HepG2 (cell line): ENCODE results near the gene TMEM132D. TPM values are rescaled to one million over a fixed set of nuclear protein-coding genes. Genes with fewer than 3 reads are reported as not detected.

Experiments used
- ATAC-seq: fragments of 200-7000 bp; cut with Tn5 transposase; 3 replicates; pipeline ENCODE4 v1.9.1; 2020; ENCODE audit warnings: mild to moderate bottlenecking, moderate library complexity
- BruUV-seq: library from RNA; stranded (reverse); fragments of 400-500 nt; replicated peaks from 2 replicates; lab custom pipeline; 2021; lab: Mats Ljungman, UMichigan
- CTCF ChIA-PET: fragments of 300-600 bp; formaldehyde crosslinking; extraction: SDS; loops from one replicate; lab custom pipeline; 2021; ENCODE audit warnings: low total read pairs, inconsistent platforms, low intra/inter-chr PET ratio; lab: Yijun Ruan, JAX
- POLR2A ChIA-PET: fragments of 350-600 bp; sonication (Branson Sonifier 250); formaldehyde crosslinking; loops from one replicate; lab custom pipeline; 2020; ENCODE audit warnings: antibody characterized with exemption, inconsistent platforms; lab: Yijun Ruan, JAX
- DNase-seq: peaks from one replicate; pipeline ENCODE4 v3.0.0-alpha.2; 2015; ENCODE audit warnings: low spot score
- FAIRE-seq: peaks from 3 replicates; lab custom pipeline; 2011; peaks lifted over from hg19 to GRCh38; lab: Jason Lieb, UNC
- H2AFZ ChIP-seq: one replicate; pipeline ENCODE4 v1.6.1; 2011; ENCODE audit warnings: low read length, inconsistent platforms
- H3K27ac ChIP-seq: fragments of 300-600 bp; 3 replicates; pipeline ENCODE4 v1.8.0; 2011; ENCODE audit warnings: mixed run types, mild to moderate bottlenecking, mixed read lengths, low read length, inconsistent platforms; ENCODE audit not compliant: insufficient read depth; ENCODE audit errors: extremely low read length
- H3K27me3 ChIP-seq, 2 experiments: fragments of 200-600 bp in 1 of 2; 2 replicates in 1 of 2; 3 replicates in 1 of 2; pipeline versions ENCODE4 v1.6.0 to v1.8.0; 2011; ENCODE audit warnings: low read length in 2 of 2, mild to moderate bottlenecking in 2 of 2, moderate library complexity in 2 of 2, inconsistent platforms in 1 of 2; ENCODE audit not compliant: insufficient read depth in 2 of 2, control insufficient read depth in 1 of 2
- H3K36me3 ChIP-seq, 2 experiments: fragments of 200-600 bp in 1 of 2; replicated peaks in 1 of 2; 2 replicates in 1 of 2; 3 replicates in 1 of 2; pipeline versions ENCODE4 v1.5.1 to v1.8.0; 2011; ENCODE audit warnings: low read length in 2 of 2, inconsistent platforms in 1 of 2; ENCODE audit not compliant: insufficient read depth in 2 of 2, control insufficient read depth in 1 of 2
- H3K4me1 ChIP-seq: 2 replicates; pipeline ENCODE4 v1.5.1; 2012; ENCODE audit warnings: low read length, inconsistent platforms; ENCODE audit not compliant: insufficient read depth
- H3K4me2 ChIP-seq: 2 replicates; pipeline ENCODE4 v1.6.0; 2011; ENCODE audit warnings: low read depth, low read length, inconsistent platforms
- H3K4me3 ChIP-seq, 3 experiments: fragments of 200-600 bp in 1 of 3; sonication (generic), shearing (Covaris generic) in 1 of 3; replicated peaks in 1 of 3; 2 replicates each; pipeline ENCODE4 v1.5.1; 2011 to 2016; ENCODE audit warnings: low read length in 3 of 3, inconsistent platforms in 2 of 3, low read depth in 2 of 3, mild to moderate bottlenecking in 2 of 3, control low read depth in 1 of 3, mixed read lengths in 1 of 3; ENCODE audit not compliant: insufficient read depth in 1 of 3
- H3K79me2 ChIP-seq: one replicate; pipeline ENCODE4 v1.6.1; 2011; ENCODE audit warnings: low read length, inconsistent platforms; ENCODE audit not compliant: insufficient read depth
- H3K9ac ChIP-seq: 2 replicates; pipeline ENCODE4 v1.6.0; 2011; ENCODE audit warnings: mild to moderate bottlenecking, low read depth, low read length, inconsistent platforms; ENCODE audit not compliant: insufficient read depth
- H3K9me3 ChIP-seq: 2 replicates; pipeline ENCODE4 v1.5.1; 2012; ENCODE audit warnings: mild to moderate bottlenecking, low read length
- H4K20me1 ChIP-seq: 2 replicates; pipeline ENCODE4 v1.6.0; 2011; ENCODE audit warnings: inconsistent platforms, mild to moderate bottlenecking, low read length, moderate library complexity; ENCODE audit not compliant: insufficient read depth
- GZF1 ChIP-seq: sonication (generic); formaldehyde crosslinking; IDR thresholded peaks from 2 replicates; pipeline ENCODE4 v1.5.1; 2020; ENCODE audit warnings: mild to moderate bottlenecking, missing genetic modification reagents
- HHEX ChIP-seq: IDR thresholded peaks from 2 replicates; pipeline ENCODE4 v1.6.1; 2016; ENCODE audit warnings: control low read depth
- JDP2 ChIP-seq: sonication (generic); formaldehyde crosslinking; IDR thresholded peaks from 2 replicates; pipeline ENCODE4 v1.8.1; 2022; ENCODE audit warnings: missing genetic modification reagents, borderline replicate concordance
- SRSF1 ChIP-seq: fragments of 200-400 bp; formaldehyde crosslinking; optimal IDR thresholded peaks from 2 replicates; pipeline ENCODE3; 2017; ENCODE audit warnings: mild to moderate bottlenecking, low read depth, low read length, moderate library complexity
- ZBTB7A ChIP-seq: sonication (generic); formaldehyde crosslinking; IDR thresholded peaks from 2 replicates; pipeline ENCODE4 v1.8.0; 2022; ENCODE audit warnings: mild to moderate bottlenecking, missing genetic modification reagents
- ZBTB8A ChIP-seq: sonication (generic); formaldehyde crosslinking; IDR thresholded peaks from 2 replicates; pipeline ENCODE4 v1.4.0; 2020; ENCODE audit warnings: mild to moderate bottlenecking, low read depth, missing genetic modification reagents, borderline replicate concordance
- ZFP36L2 ChIP-seq: sonication (generic); formaldehyde crosslinking; IDR thresholded peaks from 2 replicates; pipeline ENCODE4 v1.4.0; 2020; ENCODE audit warnings: missing genetic modification reagents
- ZFP41 ChIP-seq: sonication (generic); formaldehyde crosslinking; IDR thresholded peaks from 2 replicates; pipeline ENCODE4 v1.4.0; 2020; ENCODE audit warnings: mild to moderate bottlenecking, missing genetic modification reagents, borderline replicate concordance
- ZIK1 ChIP-seq: sonication (generic); formaldehyde crosslinking; IDR thresholded peaks from 2 replicates; pipeline ENCODE4 v1.5.0; 2020; ENCODE audit warnings: mild to moderate bottlenecking, low read depth, missing genetic modification reagents, borderline replicate concordance
- ZNF839 ChIP-seq: sonication (generic); formaldehyde crosslinking; IDR thresholded peaks from 2 replicates; pipeline ENCODE4 v1.4.0; 2020; ENCODE audit warnings: missing genetic modification reagents, mild to moderate bottlenecking, borderline replicate concordance
- WGBS: methylation state at CpG from one replicate; pipeline ENCODE4 v1.1.6; 2017; ENCODE audit warnings: low lambda C conversion rate; 5-methylcytosine and 5-hydroxymethylcytosine counted together
- in situ Hi-C: cut with HindIII; loops from 2 replicates; pipeline ENCODE4 v1.10.0; 2017; ENCODE audit warnings: low pct_unique_long_range_greater_than_20kb; ENCODE audit not compliant: extremely low pct_ligation_motif_present
- intact Hi-C: fragments of 100-400 bp; cut with micrococcal nuclease; formaldehyde crosslinking; loops from one replicate; pipeline ENCODE4 v1.10.0; 2022; ENCODE audit not compliant: unreplicated experiment
- polyA plus RNA-seq, 8 experiments: library from polyadenylated mRNA; depleted of rRNA in 3 of 8; stranded (reverse) in 7 of 8; unstranded in 1 of 8; fragments of >200 nt; fragmentation: Illumina TruSeq in 4 of 8; extraction: Trizol in 4 of 8; gene quantifications; 2 replicates each; pipeline versions ENCODE4 v1.2.1 to v1.2.3, GENCODE V29; 2011 to 2016; ENCODE audit warnings: low read depth in 4 of 8, missing spikeins in 1 of 8, mixed read lengths in 1 of 8; ENCODE audit not compliant: insufficient read depth in 1 of 8
- total RNA-seq, 5 experiments: library from RNA; depleted of rRNA; stranded (reverse); fragments of >200 nt; fragmentation: Illumina TruSeq; extraction: Trizol; gene quantifications; 2 replicates each; pipeline ENCODE4 v1.2.3, GENCODE V29; 2016; ENCODE audit warnings: low read depth in 1 of 5
- TF ChIP-seq, protein P1 (sequence below): IDR thresholded peaks from 2 replicates; pipeline ENCODE4 v1.6.1; 2016; ENCODE audit warnings: mild to moderate bottlenecking
- TF ChIP-seq, protein P2 (sequence below): sonication (generic); formaldehyde crosslinking; IDR thresholded peaks from 2 replicates; pipeline ENCODE4 v1.4.0; 2020; ENCODE audit warnings: missing genetic modification reagents
- TF ChIP-seq, protein P3 (sequence below): sonication (generic); formaldehyde crosslinking; IDR thresholded peaks from 2 replicates; pipeline ENCODE4 v1.8.0; 2022; ENCODE audit warnings: low read depth, missing genetic modification reagents
- TF ChIP-seq, protein P4 (sequence below): sonication (generic); formaldehyde crosslinking; conservative IDR thresholded peaks from 2 replicates; pipeline ENCODE4 v1.8.0; 2022; ENCODE audit warnings: low read depth, missing genetic modification reagents

The TMEM132D gene
- total and polyA plus RNA-seq, 2 of the 13 experiments (the other 11 are each of a cell fraction or from before 2014, with no cell fraction given): not detected

DNA sequence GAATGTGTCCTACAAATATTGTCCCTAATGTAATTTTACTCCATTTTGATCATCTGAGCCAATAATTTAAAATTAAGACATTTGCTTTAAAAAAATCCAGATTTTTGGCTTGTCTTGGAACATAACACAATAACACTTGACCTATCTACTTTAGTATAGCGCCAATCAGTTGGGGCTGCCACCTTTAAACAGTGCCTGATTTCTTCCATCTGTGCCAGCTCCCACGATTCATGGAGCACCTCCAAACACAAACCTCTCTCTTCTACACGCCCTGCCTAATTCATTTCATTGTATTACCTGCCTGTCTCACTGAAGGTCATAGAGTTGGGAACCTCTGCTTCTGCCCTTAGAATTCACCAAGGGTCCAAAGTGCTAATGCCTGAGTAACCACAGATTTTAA is 352.4 kb downstream of the TMEM132D start (continued):
- TF ChIP-seq ZNF839 (no peak), ZFP36L2 (CRISPR knock-in tag) (no peak)
- TF ChIP-seq, all 625 proteins: peak for 0

DNA sequence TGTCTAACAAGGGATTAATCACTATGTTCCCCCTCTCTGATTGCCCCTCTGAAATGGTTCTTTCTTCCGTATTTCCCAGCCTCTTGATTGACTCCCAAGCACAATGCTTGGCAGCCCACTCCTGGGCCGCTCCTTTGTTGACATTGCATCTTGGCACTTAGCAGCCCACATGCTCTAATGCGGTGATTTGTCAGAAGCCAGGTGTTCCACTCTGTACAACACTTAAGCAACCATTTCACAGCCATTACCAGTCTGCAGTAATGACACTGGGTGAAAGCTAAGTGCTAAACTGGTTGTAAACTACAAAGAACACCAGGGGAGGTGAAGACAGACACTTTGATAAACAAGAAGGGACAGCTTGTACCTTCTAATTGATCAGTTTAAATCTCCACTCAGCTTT is 353.5 kb downstream of the TMEM132D start:
- no peak for FAIRE-seq
- in situ Hi-C loops: no loop called here
- POLR2A ChIA-PET: no interaction called here

DNA sequence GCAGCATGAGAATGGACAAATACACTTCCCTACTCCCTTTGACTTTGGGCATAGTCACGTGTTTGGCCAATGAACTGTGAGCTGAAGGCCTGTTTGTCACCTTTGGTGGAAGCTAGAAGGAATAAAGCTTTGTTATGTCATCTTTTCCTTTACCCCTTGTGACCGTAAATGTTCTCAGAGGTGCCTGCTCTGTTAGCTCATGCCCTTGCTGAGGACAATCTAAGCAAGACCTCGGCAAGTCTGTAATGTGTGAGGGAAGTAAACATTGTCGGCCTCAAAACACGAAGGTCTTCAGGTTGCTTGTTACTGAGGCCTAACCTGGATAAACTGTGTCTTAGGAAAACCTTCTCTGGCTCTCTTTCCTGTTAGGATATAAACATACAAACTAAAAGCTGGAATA is 354.2 kb downstream of the TMEM132D start:
- Histone ChIP-seq H3K36me3 (no peaks in the 10 kb centered on the region), H3K9ac (no peak overlapping the region), H3K27ac (no peak overlapping the region), H4K20me1 (no peaks in the 10 kb centered on the region), H3K27me3 (no peaks in the 10 kb centered on the region), H3K9me3 (peaks cover 58% of the 10 kb centered on the region), H3K4me2 (no peak overlapping the region), H2AFZ (no peak overlapping the region), H3K4me3 (no peak overlapping the region), H3K79me2 (no peaks in the 10 kb centered on the region), H3K4me1 (no peaks in the 10 kb centered on the region)
- POLR2A ChIA-PET: no interaction called here
- TF ChIP-seq JDP2 (CRISPR knock-in tag) (no peak), ZBTB7A (CRISPR knock-in tag) (no peak), HHEX (CRISPR knock-in tag) (no peak), ZIK1 (CRISPR knock-in tag) (no peak), SRSF1 (no peak)
- TF ChIP-seq, protein P1, sequence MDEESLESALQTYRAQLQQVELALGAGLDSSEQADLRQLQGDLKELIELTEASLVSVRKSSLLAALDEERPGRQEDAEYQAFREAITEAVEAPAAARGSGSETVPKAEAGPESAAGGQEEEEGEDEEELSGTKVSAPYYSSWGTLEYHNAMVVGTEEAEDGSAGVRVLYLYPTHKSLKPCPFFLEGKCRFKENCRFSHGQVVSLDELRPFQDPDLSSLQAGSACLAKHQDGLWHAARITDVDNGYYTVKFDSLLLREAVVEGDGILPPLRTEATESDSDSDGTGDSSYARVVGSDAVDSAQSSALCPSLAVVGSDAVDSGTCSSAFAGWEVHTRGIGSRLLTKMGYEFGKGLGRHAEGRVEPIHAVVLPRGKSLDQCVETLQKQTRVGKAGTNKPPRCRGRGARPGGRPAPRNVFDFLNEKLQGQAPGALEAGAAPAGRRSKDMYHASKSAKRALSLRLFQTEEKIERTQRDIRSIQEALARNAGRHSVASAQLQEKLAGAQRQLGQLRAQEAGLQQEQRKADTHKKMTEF (CRISPR knock-in tag): no peak
- TF ChIP-seq, protein P2, sequence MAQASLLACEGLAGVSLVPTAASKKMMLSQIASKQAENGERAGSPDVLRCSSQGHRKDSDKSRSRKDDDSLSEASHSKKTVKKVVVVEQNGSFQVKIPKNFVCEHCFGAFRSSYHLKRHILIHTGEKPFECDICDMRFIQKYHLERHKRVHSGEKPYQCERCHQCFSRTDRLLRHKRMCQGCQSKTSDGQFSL (CRISPR knock-in tag): no peak
- TF ChIP-seq, protein P3, sequence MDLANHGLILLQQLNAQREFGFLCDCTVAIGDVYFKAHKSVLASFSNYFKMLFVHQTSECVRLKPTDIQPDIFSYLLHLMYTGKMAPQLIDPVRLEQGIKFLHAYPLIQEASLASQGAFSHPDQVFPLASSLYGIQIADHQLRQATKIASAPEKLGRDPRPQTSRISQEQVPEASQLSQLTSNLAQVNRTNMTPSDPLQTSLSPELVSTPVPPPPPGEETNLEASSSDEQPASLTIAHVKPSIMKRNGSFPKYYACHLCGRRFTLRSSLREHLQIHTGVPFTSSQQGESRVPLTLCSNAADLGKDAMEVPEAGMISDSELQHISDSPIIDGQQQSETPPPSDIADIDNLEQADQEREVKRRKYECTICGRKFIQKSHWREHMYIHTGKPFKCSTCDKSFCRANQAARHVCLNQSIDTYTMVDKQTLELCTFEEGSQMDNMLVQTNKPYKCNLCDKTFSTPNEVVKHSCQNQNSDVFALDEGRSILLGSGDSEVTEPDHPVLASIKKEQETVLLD (CRISPR knock-in tag): no peak
- TF ChIP-seq, protein P4, sequence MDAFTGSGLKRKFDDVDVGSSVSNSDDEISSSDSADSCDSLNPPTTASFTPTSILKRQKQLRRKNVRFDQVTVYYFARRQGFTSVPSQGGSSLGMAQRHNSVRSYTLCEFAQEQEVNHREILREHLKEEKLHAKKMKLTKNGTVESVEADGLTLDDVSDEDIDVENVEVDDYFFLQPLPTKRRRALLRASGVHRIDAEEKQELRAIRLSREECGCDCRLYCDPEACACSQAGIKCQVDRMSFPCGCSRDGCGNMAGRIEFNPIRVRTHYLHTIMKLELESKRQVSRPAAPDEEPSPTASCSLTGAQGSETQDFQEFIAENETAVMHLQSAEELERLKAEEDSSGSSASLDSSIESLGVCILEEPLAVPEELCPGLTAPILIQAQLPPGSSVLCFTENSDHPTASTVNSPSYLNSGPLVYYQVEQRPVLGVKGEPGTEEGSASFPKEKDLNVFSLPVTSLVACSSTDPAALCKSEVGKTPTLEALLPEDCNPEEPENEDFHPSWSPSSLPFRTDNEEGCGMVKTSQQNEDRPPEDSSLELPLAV (CRISPR knock-in tag): no peak
- ATAC-seq: no peak
- WGBS: 2% methylated on average over 5 of the region's 5 CpGs
- no TSS peak for BruUV-seq
- DNase-seq: no peak
- intact Hi-C loops (no loop called here), in situ Hi-C loops (no loop called here)
- CTCF ChIA-PET: no interaction called here
- no peak for FAIRE-seq

More for the DNA sequence above, 353.5 kb downstream of the TMEM132D start:
- no peaks in the 10 kb centered on the region for H3K4me1 ChIP-seq
- H3K79me2 ChIP-seq: no peaks in the 10 kb centered on the region
- H3K4me2 ChIP-seq: no peak overlapping the region
- CTCF ChIA-PET: no interaction called here
- no peak overlapping the region for H3K27ac ChIP-seq
- no peaks in the 10 kb centered on the region for H3K27me3 ChIP-seq
- no peak for TF ChIP-seq ZFP41
- TF ChIP-seq ZBTB8A (CRISPR knock-in tag): no peak
- TF ChIP-seq GZF1: no peak
- no peak overlapping the region for H2AFZ ChIP-seq
- peaks cover 58% of the 10 kb centered on the region for H3K9me3 ChIP-seq
- 3% methylated on average over 3 of the region's 3 CpGs for WGBS
- ATAC-seq (no peak), DNase-seq (no peak)
- intact Hi-C loops: no loop called here
- H4K20me1 ChIP-seq: no peaks in the 10 kb centered on the region
- BruUV-seq: no TSS peak
- H3K36me3 ChIP-seq: no peaks in the 10 kb centered on the region
- H3K4me3 ChIP-seq: no peak overlapping the region
- H3K9ac ChIP-seq: no peak overlapping the region
